ENCODE data around the gene PTPRT. TPM values are rescaled to one million over a fixed set of nuclear protein-coding genes. Genes with fewer than 3 reads are reported as not detected.

Gene PTPRT
- total and polyA plus RNA-seq, 2 of the 4 experiments (the other 2 are of a cell fraction), result not detected

DNA sequence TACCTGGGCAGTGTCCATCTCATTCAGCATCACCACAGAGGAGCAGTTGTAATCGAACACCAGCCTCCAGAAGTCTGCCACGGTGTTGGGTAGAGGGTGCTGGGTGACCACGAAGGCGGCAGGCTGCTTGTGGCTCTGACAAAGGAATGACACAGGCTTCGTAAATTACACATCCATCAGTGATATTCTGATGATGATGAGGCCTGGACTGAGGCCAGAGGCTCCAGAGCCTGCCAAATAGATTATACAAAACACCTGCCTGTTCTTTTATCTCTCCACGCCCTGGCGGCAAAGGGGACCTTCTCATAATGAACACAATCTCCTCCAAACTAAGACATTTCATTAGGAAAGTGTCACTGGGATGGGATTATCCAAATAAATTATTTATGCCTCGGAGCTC, 1091.3 kb downstream of the PTPRT start:
- intact Hi-C loops (cut with micrococcal nuclease), result no loop called here
- no TSS peak for BruUV-seq (replicated peaks)

More for the DNA sequence above, 1091.3 kb downstream of the PTPRT start:
- no peaks in the 10 kb centered on the region for H3K4me1 ChIP-seq (ENCODE audit: control insufficient read depth, insufficient read depth, low read length)
- dilution Hi-C loops (cut with HindIII; ENCODE audit: low sequenced_read_pairs, unreplicated experiment), result no loop called here
- peaks cover 32% of the 10 kb centered on the region for H3K9me3 ChIP-seq (ENCODE audit: control insufficient read depth, insufficient read depth, low read length)
- H2BK20ac ChIP-seq (ENCODE audit: low read depth, low read length), result no peak overlapping the region
- H4K20me1 ChIP-seq (ENCODE audit: insufficient read depth, low read length), result no peaks in the 10 kb centered on the region
- H3K79me1 ChIP-seq (ENCODE audit: low read depth in 1 of 2, low read length in 2 of 2), result no peaks in the 10 kb centered on the region
- H3K4me2 ChIP-seq (ENCODE audit: low read depth, low read length), result no peak overlapping the region
- no CpG with 5 or more reads among the region's 8 CpGs for WGBS, 2 experiments (ENCODE audit: extremely low coverage in 2 of 2, insufficient read length in 1 of 2)
- in situ Hi-C loops (cut with MboI; ENCODE audit: low sequenced_read_pairs), result no loop called here
- H3K56ac ChIP-seq (ENCODE audit: extremely low read depth, insufficient read depth, low read length), result no peak overlapping the region
- POLR2A ChIA-PET (ENCODE audit: unreplicated experiment), result no interaction called here
- no peak overlapping the region for H4K91ac ChIP-seq (ENCODE audit: insufficient read depth, low read depth, low read length)
- no peaks in the 10 kb centered on the region for H3K27me3 ChIP-seq (ENCODE audit: control insufficient read depth, insufficient read depth, low read length)
- no peak overlapping the region for H4K5ac ChIP-seq (ENCODE audit: low read depth, low read length)
- H3K4ac ChIP-seq (ENCODE audit: low read depth, low read length), result no peak overlapping the region
- no peak overlapping the region for H2AFZ ChIP-seq (replicated peaks; ENCODE audit: low read length, poor library complexity)
- DNase-seq, result no peak
- no peak overlapping the region for H3K18ac ChIP-seq (ENCODE audit: low read depth, low read length)
- H4K8ac ChIP-seq (ENCODE audit: low read depth in 2 of 2, low read length in 2 of 2), result no peak overlapping the region
- no peaks in the 10 kb centered on the region for H3K9me1 ChIP-seq (ENCODE audit: insufficient read depth, low read length)
- no peak overlapping the region for H2AK5ac ChIP-seq (ENCODE audit: low read depth, low read length)
- no peak overlapping the region for H3K9ac ChIP-seq (ENCODE audit: low read depth, low read length)
- H2BK15ac ChIP-seq (ENCODE audit: low read depth, low read length), result no peak overlapping the region
- H3K4me3 ChIP-seq (ENCODE audit: insufficient read depth, low read depth, low read length), result no peak overlapping the region
- H2AK9ac ChIP-seq (replicated peaks; ENCODE audit: low read depth, low read length, poor library complexity), result peak overlapping the region; percentile 20
- no peak overlapping the region for H2BK120ac ChIP-seq (ENCODE audit: low read depth, low read length)
- no peak overlapping the region for H3K14ac ChIP-seq (replicated peaks; ENCODE audit: low read depth, low read length)
- H3K27ac ChIP-seq (ENCODE audit: insufficient read depth, low read length), result no peak overlapping the region
- no peak for ATAC-seq (ENCODE audit: low read depth)
- no peak overlapping the region for H3K23ac ChIP-seq (ENCODE audit: low read depth, low read length)
- CTCF ChIA-PET, result no interaction called here
- TF ChIP-seq MAZ (IDR thresholded peaks at IDR 0.05; ENCODE audit: borderline replicate concordance, low read depth, low read length) (no peak), FOS (IDR thresholded peaks at IDR 0.05; ENCODE audit: low read depth, low read length) (no peak), MXI1 (IDR thresholded peaks at IDR 0.05; ENCODE audit: borderline replicate concordance, low read depth, low read length) (no peak), SMC3 (IDR thresholded peaks at IDR 0.05; ENCODE audit: low read depth, low read length) (no peak), MAFK (IDR thresholded peaks at IDR 0.05; ENCODE audit: low read depth, low read length) (no peak), ELK1 (IDR thresholded peaks at IDR 0.05; ENCODE audit: borderline replicate concordance, low read depth, low read length) (no peak), CHD1 (IDR thresholded peaks at IDR 0.05; ENCODE audit: low read depth, low read length) (no peak), USF2 (IDR thresholded peaks at IDR 0.05; ENCODE audit: low read depth, low read length) (no peak), RCOR1 (IDR thresholded peaks at IDR 0.05; ENCODE audit: insufficient replicate concordance, low read length) (no peak), CEBPB (IDR thresholded peaks at IDR 0.05; ENCODE audit: low read depth, low read length) (no peak), POLR2A (IDR thresholded peaks at IDR 0.05; ENCODE audit: low read depth, low read length) (no peak)
- TF ChIP-seq, protein P1, sequence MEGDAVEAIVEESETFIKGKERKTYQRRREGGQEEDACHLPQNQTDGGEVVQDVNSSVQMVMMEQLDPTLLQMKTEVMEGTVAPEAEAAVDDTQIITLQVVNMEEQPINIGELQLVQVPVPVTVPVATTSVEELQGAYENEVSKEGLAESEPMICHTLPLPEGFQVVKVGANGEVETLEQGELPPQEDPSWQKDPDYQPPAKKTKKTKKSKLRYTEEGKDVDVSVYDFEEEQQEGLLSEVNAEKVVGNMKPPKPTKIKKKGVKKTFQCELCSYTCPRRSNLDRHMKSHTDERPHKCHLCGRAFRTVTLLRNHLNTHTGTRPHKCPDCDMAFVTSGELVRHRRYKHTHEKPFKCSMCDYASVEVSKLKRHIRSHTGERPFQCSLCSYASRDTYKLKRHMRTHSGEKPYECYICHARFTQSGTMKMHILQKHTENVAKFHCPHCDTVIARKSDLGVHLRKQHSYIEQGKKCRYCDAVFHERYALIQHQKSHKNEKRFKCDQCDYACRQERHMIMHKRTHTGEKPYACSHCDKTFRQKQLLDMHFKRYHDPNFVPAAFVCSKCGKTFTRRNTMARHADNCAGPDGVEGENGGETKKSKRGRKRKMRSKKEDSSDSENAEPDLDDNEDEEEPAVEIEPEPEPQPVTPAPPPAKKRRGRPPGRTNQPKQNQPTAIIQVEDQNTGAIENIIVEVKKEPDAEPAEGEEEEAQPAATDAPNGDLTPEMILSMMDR (conservative IDR thresholded peaks at IDR 0.05; ENCODE audit: low read depth, low read length), result no peak
- H2BK5ac ChIP-seq (ENCODE audit: low read depth, low read length, poor library complexity, severe bottlenecking), result no peak overlapping the region
- H3K36me3 ChIP-seq (ENCODE audit: control insufficient read depth, insufficient read depth, low read length), result no peaks in the 10 kb centered on the region

Measured in IMR-90 (cell line).